NCI-H526 treated with DMSO at 0.1 percent for 48 hours (cell line): ENCODE measurements around the gene FBXL13.

ENCODE experiments used
- DNase-seq: peaks from one replicate; lab custom pipeline; 2025; lab: John Stamatoyannopoulos, UW

FBXL13 gene

GRCh38 chr7:102895602-102896001, 179.0 kb downstream of the FBXL13 start:
- no peak for DNase-seq

DNA sequence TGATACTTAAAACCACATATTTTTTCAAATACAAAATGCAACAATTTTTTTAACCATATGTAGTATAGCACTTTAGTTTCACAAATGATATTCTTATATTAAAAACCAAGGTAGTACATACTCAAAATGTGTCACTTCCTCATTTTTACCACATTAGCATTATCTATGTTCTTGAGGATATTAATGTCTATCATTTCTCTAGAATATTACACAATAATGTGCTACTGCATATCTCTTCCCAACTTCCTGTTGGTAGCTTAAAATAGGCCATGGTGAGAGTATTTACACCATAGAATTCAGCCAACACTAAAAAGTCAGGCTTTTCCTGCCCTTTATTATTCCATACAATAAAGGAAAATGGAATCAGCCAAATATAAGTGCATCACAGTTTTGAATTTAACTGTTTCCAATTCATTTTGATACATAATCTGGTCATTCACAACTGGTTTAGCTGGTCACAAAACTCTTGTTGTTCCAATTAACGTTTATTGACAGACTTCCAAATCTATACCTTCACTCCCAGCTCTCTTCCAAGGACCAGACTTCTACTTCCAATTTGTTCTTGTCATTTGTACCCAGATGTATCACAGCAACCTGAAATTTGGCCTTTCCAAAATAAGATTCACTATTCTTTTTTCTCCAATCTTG, 181.8 kb downstream of the FBXL13 start:
- no peak for DNase-seq

- no peak for DNase-seq
Observed at GRCh38 chr7:102891693-102892261, 182.8 kb downstream of the FBXL13 start.

- no peak for DNase-seq
Observed at GRCh38 chr7:102890971-102891692, 183.5 kb downstream of the FBXL13 start.

- no peak for DNase-seq
Observed at GRCh38 chr7:102890292-102890970, 184.2 kb downstream of the FBXL13 start.

DNA sequence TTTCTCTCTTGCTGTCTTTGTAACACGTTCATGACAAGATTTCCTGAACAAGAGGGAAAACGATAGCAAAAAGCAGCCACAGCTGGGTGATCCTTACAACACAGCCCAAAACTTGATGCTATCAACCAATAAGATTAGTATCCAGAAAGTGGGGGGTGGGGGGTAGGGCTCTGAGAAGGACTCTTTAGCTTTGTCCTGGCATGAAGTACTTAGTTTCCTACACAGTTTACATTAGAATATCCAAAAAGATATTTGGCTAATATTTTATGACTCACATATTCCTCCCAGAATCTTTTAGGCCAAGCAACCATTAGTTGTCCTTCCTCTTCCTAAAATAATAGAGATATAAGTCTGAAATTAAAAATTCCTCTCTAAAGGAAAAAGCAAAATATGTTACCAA, 184.7 kb downstream of the FBXL13 start:
- DNase-seq = no peak

- no peak for DNase-seq
Observed at GRCh38 chr7:102888561-102889233, 185.9 kb downstream of the FBXL13 start.

- no peak for DNase-seq
Observed at GRCh38 chr7:102883098-102883860, 191.3 kb downstream of the FBXL13 start.

DNA sequence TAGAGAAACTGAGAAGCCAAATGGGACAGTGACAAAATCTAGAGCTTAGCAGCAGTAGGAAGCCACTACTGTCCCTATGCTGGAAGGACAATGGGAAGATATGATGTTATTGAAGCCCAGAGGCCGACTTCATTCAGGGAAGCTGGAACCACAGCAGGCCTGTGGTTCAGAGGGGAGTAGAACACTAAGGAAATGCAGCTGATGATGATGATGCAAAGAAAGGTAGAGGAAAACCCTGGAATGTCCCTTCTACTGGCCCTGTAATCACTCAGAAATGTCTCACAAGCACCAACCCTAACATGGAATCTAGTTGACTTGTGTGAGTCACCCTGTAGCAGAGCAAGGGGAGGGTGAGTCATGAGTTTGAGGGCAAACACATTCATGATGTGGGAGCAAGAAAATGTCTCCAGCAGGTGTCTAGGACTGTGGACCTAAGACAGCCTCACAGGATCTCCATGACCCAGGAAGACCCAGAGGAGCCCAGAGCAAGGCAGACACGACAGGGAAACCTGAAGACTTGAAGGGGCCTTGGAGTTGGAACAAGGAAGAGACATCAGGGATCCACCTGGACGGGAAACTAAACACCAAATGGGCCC, 198.8 kb downstream of the FBXL13 start:
- no peak for DNase-seq

DNA sequence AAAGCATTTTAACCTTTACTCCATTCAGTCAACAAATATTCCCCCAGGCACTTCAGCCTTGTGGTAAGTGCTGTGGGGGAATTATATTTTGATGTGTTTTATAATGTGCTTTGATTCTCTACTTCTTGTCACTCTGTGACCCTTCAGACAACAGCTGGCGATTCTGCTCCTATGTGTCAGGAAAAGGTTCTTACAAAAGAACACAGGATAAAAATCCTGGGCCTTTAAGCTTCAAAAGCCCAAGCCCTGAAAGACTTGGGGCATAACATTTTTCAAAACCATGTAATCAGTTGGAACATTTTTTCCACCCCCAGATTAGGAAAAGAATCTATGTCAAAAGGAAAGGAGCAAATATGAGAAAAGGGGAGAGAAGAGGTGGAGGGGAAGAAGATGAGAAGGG, 199.6 kb downstream of the FBXL13 start:
- no peak for DNase-seq

GRCh38 chr7:102874166-102874829, 200.3 kb downstream of the FBXL13 start:
- DNase-seq = no peak

GRCh38 chr7:102873470-102874165, 201.0 kb downstream of the FBXL13 start:
- DNase-seq = no peak

DNA sequence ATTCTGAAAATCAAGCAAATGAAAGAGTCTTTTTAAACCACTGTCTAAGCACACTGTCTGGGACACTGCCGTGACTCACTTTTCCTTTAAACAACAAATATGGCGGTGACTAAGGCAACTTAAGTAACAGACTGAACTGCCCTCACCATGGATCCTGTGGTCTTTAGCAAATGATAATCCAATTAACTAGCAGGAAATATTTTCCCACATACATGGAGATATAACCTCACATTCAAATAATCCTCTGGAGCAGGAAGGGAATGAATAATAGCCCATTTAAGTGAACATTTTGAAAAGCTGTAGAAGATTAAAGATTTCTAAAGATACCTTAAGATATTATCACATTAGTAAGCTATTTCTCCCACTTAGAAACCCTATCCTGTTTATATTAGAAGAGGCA, 202.1 kb downstream of the FBXL13 start:
- DNase-seq = no peak

GRCh38 chr7:102869195-102869594, 205.4 kb downstream of the FBXL13 start:
- DNase-seq = no peak

DNA sequence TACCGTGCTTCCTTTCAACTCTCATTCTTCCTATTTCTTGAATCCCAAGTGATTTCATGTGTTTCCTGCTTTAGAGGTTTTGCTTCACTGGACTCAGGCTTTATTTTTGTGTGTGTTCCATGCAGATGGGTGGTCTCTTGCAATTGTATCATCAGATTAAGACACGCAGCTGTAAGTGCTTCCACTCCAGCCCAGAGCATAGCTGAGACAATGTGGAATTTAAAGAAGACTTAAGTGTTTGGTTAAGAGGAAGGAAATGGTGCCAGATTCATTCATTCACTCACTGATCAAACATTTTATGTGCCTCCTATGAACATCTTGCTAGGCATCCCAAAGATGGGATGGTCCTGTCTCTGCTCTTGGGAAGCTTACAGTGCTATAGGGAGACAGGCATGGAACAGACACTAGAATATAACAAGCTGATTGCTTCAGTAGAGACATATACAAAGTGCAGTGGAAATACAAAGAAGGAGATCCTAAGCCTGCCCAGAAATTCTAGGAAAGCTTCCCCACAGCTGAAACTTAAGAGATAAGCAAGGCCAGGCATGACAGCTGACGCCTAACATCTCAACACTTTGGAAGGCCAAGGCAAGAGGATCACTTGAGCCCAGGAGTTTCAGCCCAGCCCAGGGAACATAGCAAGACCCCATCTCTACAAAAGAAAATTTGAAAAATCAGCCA, 207.9 kb downstream of the FBXL13 start:
- no peak for DNase-seq

DNA sequence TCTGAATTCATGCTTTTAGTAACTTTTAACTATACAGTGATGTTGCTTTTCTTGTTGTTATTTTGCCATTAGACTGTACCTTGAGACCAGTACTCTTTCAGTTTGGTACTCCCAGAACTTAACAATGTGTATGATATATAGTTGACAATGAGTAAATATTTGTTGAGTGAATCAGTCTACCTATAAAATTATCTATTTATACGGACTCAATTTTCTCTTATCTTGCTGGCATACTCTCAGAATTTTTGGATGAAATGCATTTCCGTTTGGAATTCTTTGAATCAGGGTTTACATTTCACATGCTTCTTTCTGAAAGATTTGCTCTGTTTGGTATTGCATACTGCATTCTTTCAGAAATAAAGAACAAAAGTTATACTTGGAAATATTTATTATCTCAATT, 209.6 kb downstream of the FBXL13 start:
- DNase-seq = no peak

- DNase-seq = no peak
Observed at GRCh38 chr7:102860351-102860811, 214.2 kb downstream of the FBXL13 start.

DNA sequence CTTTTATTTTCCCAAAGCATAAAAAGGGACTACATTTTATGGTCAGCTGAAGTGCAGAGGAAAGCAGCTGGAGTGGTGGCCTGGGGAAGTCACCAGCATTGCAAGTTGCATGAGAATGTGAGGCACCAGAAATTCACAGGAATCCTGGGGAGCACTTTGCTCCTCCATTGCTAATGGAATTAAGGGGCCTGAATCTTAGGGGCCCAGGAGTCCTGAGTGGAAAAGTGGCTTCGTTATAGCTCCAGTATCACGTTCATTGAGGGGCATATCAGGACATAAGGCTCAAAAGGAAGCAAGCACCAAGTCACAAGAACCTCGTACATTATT, 214.8 kb downstream of the FBXL13 start:
- DNase-seq = no peak

DNA sequence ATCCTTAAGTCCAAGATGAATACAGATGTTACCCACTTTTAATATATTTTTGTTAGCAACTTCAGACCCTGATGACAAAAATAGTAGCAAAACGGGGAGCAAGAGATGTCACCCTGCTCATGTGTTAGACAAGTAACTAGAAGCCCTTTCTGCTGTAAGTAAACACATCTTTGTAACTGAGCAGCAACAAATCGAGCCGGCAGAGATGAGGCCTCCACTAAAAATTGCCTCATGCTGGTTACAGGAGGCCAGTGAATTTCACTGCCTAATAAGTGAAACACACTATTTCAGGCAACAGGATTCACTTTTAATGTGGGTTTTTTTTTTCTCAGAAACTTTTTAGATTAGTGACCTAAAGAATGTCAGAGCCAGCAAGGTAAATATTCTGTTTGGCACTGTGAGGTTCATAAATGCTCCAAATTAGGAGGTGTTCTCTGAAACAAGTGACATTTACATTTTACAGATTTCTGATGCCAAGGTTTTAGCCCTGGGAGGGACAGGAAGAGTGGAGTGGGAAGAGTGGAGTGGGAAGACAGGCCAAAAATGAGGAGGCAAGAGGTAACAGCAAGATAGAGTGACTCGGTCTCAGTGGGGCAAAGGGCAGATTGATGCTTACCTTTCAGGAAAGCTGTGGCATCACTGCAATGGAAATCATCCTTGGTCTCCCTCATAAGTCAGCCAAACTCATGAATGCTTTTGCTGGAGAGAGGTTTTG, 215.4 kb downstream of the FBXL13 start:
- no peak for DNase-seq
